ENCODE measurements around the gene CLUH.

CLUH gene

GRCh38 chr17:2716649-2717048, 5.1 kb upstream of the CLUH start:
- no peak for DNase-seq

DNA sequence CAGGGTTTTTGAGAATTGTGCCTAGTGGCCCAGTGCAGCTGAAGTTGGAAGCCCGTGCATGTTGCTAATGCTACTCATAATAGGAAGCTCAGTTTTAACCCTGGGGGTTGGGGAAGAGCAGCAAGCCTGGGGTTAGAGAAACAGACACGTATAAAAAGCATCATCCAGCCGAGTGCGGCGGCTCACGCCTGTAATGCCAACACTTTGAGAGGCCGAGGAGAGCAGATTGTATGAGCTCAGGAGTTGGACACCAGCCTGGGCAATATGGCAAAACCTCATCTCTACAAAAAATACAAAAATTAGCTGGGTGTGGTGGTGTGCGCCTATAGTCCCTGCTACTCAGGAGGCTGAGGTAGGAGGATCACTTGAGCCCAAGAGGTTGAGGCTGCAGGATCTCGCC, 2.3 kb upstream of the CLUH start:
- no peak for DNase-seq

DNA sequence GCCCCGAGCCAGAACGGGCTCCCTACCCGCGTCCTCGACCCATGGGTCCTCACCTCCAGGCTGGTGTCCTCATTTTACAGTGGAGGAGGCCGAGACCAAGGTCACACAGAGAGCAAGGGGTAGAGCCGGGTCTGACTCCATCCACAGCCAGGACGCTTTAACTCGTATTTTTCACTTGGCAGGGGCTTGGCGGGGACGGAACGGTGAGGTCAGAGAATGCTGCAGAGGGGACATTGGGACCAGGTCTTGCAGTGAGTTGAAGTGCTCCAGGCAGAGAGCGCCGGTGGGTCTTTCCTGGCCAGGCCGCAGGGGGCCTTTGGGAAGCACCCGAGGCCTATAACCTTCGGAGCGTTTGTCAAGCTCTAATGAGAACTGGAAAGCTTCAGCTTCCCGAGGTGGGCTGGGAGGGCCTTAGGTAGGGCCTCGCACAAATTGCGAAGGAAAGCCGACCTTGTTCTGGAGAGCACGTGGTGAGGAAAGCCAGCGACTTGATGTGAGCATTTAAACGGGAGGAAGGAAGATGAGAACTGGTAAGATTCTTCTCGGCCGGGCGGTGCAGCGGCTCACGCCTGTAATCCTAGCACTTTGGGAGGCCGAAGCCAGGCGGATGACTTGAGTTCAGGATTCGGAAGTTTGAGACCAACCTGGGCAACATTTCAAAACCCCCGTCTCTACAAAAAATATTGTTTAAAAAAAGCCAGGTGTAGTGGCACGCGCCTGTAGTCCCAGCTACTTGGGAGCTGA, 908 bp upstream of the CLUH start:
- no peak for DNase-seq

- DNase-seq = peak; percentile 43
Observed at GRCh38 chr17:2710803-2711607, 559 bp downstream of the CLUH start.

DNA sequence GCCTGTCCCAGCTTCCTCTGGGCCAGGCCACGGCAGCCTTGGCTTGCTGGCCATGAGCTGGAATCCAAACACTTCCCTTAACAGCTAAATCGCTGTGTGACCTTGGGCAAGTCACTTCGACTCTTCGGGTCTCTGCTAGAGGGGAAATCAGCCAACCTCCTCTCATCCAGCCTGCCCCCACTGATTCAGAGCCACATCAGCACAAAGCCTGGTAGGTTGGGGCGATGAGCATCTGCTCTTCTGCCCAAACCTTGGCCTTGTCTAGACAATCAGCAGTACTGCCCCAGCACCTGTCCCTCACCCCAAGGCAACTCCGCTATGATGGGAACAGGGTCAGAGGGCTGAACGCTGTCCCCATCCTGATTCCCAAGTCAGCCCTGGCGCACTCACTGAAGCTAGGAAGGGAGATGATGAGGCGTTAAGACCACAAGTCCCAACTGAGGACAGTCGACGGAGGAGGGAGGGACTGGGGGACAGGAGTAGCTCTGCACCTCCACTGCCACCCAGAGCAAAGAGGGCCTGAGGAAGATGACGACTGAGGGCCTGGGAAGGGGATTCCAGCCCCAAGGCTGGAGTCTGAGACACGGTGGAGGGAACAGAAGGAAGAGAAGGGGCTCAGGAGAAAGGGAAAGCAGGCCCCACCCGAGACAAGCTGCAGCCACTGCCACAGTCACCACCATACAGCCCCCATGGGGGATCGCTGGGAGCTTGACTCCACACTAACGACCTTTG, 1.3 kb downstream of the CLUH start:
- DNase-seq = no peak

- DNase-seq = no peak
Observed at GRCh38 chr17:2709183-2709661, 2.3 kb downstream of the CLUH start.

- no peak for DNase-seq
Observed at GRCh38 chr17:2708585-2709182, 2.9 kb downstream of the CLUH start.

GRCh38 chr17:2707721-2708584, 3.6 kb downstream of the CLUH start:
- no peak for DNase-seq

DNA sequence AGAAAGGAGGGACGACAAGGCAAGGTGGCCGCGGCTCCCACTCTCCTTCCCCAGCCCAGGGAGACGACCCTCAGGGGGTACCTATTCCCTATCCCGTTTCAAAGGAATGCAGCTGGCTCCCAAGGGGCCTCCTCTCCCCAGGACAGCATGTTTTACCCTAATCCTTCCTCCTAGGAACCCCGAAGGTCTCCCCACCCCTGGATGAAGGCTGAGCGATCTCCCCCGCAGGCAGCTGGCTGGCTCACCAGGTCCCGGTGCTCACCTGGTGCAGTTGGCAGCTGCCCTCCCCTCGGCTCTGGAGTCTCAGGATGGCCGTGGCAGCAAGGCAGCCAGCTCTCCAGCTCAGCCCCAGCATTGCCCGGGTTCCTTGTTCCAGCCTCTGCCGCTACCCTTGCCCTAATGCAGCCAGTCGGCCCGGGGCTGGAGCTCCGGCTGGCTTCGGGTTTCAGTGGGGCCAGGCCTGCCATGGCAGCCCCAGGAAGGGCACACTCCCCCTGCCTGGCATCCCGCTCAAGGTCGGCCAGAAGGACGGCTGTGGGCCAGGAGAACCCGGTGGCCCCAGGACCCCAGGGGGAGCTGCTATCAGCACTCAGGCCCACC, 4.6 kb downstream of the CLUH start:
- no peak for DNase-seq

DNA sequence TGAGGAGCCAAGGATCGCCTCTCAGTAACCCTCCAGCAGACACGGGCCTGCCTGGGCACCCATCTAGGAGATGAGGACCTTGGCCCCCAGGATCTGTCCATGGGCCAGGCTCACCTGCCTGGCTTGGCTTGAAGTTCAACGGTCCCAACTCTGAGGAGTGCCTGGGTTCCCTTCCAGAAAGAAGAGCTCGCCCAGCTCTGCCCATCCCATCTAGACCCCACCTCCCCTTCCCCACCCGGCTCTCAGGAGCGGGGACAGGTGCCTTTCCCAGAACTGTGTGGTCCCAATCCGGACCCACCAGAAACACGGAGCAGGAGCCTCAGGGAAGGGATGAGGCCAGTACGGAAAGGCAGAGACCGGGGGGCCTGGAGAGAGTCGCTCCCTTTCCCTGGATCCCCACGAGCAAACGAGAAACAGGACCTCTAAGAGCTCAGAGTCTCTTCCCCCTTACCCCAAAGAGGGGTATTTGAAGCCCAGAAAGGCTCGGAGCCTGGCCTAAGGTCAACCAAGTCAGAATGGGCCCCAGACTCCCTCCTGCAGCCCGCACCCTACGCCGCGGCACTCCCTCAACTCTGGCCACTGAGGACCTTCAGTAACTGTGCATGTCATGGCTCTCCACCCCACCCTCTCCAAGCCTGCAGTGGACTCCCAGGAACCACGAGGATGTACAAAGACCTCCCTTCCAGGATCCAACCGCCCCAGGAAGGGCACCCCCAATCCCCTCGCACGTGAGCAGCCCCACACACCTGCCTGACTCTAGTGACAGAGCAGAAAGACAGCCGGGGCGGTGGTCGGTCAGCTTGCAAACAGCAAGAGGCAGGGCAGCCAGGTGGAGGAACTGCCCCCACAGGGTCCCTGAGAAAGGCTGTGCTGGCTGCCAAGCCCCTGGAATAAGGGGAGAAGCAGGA, 5.4 kb downstream of the CLUH start:
- no peak for DNase-seq

GRCh38 chr17:2705263-2705662, 6.3 kb downstream of the CLUH start:
- DNase-seq = no peak

DNA sequence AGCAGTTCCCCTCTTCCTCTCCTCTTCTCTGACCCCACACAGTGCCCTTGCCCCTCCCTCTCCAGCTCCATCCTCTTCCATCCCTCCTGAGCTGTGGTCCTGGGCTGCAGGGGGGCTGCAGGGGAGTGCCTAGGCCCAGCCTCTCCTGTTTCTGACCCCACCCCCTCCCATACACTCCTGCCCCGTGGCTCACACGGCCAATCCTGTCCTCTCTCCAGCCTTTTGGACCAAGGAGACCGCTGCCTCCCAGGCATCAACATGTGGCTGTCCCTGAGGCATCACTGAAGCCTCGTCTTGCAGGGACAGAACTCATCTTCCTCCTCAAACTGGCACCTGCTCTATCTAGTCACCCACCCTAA, 6.7 kb downstream of the CLUH start:
- DNase-seq = no peak

DNA sequence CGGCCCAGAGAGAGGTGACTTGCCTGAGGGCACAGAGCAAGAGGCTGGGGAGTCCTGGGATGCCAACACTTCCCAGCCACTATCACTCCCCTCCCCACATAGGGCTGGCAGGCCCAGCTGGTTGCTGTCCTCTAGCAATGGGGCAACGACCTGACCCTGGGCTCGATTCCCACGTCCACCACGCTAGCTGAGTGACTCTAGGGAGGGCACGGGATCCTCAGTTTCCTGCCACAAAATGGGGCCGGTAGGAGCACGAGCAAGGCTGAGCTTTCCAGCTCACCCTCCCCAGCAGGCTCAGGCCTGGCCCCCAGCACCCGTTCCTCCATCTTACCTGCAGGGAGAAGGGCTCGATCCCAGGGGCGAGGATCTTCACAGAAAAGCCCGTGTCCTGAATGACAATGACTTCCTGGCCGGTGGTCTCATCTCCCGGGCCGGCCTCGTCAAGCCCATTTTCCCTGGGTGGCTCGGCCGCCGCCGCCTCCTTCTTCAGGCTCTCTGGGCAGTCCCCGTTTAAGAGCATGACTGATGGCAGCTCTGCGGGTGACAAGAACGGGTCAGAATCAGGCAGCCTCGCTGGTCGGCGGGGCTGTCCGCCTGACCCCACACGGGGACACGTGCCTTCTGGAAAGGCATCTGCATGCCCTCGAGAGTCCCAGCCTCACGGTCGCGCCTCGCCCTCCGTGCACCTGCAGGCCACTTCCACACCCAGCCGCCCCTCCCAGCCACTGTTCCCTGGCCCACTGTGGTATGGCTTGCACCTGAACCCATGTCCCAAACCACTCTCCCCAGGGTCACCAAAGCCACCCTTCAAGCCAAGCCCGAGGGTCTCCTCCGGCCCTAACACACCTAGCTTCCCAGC, 7.3 kb downstream of the CLUH start:
- no peak for DNase-seq

- no peak for DNase-seq
Observed at GRCh38 chr17:2703606-2704005, 8.0 kb downstream of the CLUH start.

GRCh38 chr17:2703181-2703580, 8.4 kb downstream of the CLUH start:
- DNase-seq = no peak

DNA sequence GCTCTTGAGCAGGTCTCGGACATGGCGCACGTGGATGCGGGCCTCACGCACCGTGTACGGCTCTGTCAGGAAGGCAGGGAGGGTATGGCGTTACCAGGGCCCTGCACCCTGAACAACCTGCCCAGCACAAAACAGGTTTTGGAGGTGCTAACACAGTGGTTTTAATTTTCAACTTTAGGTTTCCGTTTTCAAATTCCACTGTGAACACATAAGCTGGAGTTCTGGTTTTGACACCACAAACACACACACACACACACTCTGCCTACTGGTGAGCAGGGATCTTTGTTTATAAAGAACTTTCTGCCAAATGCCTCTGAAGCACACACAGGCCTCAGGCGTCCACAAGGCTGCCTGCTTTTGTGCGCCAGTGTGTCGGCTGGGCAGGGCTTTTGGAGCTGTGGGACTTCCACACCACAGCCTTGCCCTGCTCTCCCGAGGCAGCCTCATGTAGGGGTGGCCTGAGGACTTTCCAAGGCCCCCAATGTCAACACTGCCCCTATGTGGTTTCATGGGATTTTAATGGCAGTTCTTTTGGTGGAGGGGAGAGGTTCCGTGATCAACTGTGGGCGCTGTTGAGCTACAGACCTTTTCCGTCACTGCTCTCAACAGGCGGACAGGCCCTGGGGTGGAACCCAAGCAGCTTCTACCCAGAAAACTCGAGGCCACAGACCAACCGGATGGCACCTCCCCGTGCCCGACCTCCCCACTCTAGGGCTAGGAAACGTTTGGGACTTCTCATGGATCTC, 9.4 kb downstream of the CLUH start:
- no peak for DNase-seq

DNA sequence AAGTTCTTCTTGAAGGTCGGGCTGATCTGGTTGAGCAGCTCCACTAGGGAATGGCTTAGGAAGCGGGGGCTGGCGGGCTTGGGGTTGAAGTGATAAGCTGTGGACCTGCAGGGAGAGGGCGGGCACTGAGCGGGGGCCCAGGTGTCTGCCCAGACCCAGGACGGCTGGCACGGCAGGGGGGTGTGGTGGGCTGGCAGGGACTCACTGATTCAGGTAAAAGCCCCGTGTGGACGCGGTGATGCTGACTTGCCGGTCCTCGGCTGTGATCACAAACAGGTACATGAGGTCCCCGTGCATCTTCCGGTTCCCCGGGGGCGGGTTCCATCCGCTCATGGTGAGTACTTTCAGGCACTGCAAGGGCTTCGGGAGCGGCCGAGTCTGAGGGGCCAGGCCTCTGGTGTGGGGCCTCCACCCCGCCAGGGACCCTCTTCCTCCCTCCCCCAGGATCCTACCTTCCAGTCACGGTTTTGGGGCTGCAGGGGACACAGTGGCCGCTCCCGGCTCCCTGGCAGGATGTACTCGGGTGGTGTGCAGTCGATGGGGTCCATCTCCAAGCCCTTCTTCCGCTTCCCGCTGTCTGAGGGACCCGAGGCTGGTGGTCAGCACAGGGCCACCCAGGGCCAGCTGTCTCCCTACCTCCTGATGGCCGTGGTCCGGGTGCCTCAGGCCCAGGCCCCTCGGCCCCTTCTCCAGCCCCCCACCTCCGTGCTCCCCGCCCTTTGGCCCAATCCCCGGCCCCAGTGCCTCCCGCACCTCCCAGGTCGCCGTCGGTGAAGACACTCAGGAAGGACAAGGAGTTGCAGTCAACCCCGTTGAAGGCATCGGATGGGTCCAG, 10.2 kb downstream of the CLUH start:
- DNase-seq = no peak
